ENCODE data around the gene MMEL1.
"Not testable (repeated sequence)": the region's sequence is repeated elsewhere in the genome, so short reads cannot be mapped to it uniquely, and the experiment has no call there.

MMEL1 gene

GRCh38 chr1:2625748-2626147, 7.1 kb downstream of the MMEL1 start:
- not testable (repeated sequence) for DNase-seq

- DNase-seq, result no peak
Observed at GRCh38 chr1:2625311-2625710, 7.5 kb downstream of the MMEL1 start.

- DNase-seq, result no peak
Observed at GRCh38 chr1:2624735-2625300, 8.0 kb downstream of the MMEL1 start.

GRCh38 chr1:2623571-2624337, 9.1 kb downstream of the MMEL1 start:
- DNase-seq, result no peak

GRCh38 chr1:2617971-2618470, 14.8 kb downstream of the MMEL1 start:
- DNase-seq, result no peak

GRCh38 chr1:2614145-2614544, 18.7 kb downstream of the MMEL1 start:
- no peak for DNase-seq

GRCh38 chr1:2612591-2613365, 20.0 kb downstream of the MMEL1 start:
- DNase-seq, result no peak

GRCh38 chr1:2611621-2612437, 21.0 kb downstream of the MMEL1 start:
- no peak for DNase-seq

- DNase-seq, result no peak
Observed at GRCh38 chr1:2611031-2611501, 21.8 kb downstream of the MMEL1 start.

GRCh38 chr1:2610036-2610959, 22.5 kb downstream of the MMEL1 start:
- no peak for DNase-seq

- DNase-seq, result no peak
Observed at GRCh38 chr1:2609319-2610035, 23.3 kb downstream of the MMEL1 start.

GRCh38 chr1:2607641-2608091, 25.1 kb downstream of the MMEL1 start:
- no peak for DNase-seq

- DNase-seq, result no peak
Observed at GRCh38 chr1:2606881-2607621, 25.8 kb downstream of the MMEL1 start.

- DNase-seq, result no peak
Observed at GRCh38 chr1:2606396-2606880, 26.4 kb downstream of the MMEL1 start.

GRCh38 chr1:2605509-2606395, 27.1 kb downstream of the MMEL1 start:
- no peak for DNase-seq

- DNase-seq, result no peak
Observed at GRCh38 chr1:2604844-2605508, 27.8 kb downstream of the MMEL1 start.

- DNase-seq, result no peak
Observed at GRCh38 chr1:2604156-2604843, 28.5 kb downstream of the MMEL1 start.

Data from left hindlimb (tissue), 1 donor.